Measurements from ENCODE around the gene ETV5.

Gene ETV5

DNA sequence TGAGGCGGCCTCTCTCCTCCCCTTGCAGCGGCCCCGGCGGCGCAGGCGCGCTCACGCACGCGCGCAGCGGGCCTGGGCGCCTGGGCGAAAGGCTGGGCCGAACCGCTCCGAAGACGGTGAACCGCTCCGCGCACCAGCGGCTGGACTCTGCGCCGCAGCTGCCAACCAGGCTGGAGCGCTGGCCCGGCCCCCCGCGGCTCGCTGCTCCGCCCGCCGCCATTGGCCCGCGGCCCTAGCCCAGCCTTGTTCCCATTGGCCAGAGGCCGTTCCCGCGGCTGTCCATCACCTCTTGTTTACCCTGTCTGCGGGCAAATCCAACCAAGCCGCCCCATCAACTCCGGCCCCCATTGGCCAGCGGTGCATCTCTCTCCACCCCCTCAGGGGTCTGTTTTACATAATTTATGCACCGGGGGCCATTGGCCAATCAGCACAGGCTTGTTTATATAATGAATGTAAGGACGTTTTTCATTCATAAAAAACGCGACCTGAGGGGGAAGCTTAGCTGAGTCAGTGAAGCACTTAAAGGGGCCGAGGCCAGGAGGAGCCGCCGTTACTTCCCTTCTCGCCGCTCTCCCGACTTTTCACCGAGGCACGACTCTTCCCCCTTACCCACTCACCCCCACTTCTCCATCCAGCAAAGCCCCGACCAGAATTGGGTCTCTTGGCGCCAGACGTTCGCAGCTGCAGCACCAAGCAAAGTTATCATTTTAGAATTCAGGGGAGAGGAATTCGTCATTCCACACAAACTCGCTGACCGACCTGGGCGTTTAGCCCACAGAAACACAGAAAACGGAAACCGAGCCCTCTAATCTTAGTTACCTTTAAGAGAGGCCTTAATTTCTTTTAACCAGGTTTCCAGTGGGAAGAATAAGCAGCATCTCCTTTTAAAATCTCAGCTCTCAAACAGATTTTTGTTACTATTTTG is at the start of gene ETV5:
TSS of gene ETV5 (minus strand) at position 149 of the 925 bp plus-strand sequence. CDS start 3,221 bp downstream, outside the sequence.
- DNase-seq (ENCODE audit: low read depth in 2 of 2) = peak; percentile 69

DNA sequence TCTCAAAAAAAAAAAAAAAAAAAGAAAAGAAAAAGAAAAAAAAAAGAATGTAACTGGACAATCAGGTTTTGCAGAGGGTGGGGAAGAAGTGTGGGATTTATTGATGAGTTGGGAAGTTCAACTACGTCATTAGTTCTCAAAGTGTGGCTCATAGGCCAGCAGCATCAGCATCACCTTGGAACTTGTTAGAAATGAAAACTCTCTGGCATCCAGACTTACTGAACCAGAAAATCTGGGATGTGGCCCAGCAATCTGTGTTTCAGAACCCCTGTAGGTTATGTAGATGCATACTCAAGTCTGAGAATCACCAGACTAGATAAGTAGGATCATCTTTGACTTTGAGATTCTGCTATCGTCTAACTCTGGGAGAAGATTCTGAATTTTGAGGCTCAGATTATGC is 45.8 kb upstream of the ETV5 start:
- DNase-seq (ENCODE audit: low read depth in 2 of 2) = no peak

DNA sequence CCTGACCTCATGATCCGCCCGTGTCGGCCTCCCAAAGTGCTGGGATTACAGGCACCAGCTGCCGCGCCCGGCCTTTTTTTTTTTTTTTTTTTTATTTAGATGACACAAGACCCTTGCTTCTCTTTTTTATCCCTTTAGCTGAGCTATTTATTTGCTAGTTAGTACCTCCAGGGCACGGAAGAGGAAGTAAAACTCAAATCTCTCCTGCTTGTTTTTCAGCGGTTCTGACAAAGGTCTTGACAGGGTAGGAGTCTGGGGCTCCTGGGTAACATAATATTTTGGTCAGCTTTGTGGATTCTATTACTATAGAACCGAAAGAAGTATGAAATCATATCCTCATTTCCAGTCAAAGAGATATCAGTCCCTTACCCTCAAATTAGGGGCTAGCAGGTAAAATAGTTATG is 44.0 kb upstream of the ETV5 start:
- no peak for DNase-seq (ENCODE audit: low read depth in 2 of 2)

DNA sequence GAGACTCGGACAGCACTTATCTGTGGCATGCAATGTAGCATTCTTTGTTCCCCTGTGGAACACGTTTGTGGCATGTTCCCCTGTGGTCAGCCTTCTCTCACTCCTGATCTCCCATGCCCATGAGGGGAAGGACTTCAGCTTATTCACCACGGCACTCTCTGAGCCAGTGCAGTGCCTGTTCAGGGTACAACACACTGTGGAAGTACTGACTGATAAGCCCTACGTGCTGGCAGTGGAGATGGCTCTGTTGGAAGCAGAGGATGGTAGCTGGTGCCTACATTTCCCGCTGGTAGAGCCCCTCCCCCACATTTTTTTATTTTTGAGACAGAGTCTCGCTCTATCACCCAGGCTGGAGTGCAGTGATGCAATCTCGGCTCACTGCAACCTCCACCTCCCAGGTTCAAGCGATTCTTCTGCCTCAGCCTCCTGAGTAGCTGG is 43.5 kb upstream of the ETV5 start:
- no peak for DNase-seq (ENCODE audit: low read depth in 2 of 2)

DNA sequence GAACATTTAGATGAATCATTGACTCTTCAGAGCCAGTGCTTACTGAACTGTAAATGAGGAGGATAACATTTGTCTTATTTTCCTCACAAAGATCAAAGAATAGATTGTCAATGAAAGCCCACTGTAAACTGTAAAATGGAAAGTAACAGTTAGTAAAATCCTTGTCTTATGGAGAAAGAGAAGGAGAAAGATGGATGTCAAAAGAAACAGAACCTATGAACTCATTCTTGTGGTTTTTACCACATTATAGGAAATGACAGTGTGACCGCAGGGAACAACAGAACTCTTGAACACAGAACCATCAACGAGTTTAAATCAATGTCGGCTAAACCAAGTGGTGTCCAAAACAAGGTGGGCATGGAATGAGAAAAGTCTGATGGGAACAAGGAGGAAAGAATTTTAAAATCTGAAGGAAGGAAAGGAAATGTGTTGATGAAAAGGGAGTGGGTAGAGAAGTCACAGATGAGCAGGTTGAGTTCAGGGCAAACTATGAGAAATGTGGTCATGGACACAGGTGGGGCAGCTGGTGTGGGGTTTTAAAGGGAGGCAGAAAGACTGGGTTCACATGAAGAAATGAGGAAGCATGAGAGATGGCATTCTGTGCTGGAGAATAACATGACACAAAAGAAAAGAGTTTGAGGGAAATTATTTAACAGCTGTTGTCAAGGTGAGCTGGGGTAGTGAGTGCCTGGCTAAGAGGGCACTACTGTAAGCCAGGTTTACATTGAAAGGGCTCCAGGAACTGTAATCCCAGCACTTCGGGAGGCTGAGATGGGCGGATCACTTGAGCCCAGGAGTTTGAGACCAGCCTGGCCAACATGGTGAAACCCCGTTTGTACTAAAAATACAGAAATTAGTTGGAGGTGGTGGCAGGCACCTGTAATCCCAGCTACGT is 42.4 kb upstream of the ETV5 start:
- DNase-seq (ENCODE audit: low read depth in 2 of 2) = no peak

DNA sequence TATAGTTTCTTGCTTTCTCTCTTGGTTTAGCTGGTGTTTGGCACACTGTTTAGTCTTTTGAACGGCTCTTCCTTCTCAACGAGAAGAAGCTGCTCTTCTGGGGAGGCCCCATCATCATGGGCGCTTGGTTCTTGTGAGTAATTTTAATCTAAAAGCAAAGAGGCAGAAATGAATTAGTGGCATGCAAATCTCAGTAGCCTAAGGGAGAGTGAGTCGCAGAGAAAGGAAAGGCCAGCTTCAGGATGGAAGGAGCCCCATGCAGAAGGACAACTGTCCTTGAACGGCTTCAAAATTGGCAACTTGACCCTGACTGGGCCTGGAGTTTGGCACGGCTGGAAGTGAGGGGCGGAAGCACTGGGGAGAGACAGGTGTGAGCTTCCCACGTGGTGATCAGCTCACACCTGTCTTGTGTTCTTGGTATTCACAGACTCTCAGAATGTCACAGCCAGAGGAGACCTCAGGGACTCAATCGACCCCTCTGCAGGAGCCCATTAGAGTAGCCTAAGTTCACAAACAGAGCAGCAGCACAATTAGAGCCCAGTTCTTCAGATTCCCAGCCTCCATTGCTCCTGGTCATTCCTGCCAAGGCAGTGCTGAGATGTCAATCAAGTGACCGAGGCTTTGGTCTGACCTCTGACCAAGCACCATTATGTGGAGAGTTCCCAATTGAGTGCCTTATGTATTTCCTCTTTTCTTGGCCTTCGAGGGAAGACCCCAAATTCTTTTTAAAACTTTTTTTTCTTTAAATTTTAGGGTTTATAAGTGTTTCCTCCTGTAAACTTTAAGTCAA is 41.3 kb upstream of the ETV5 start:
- no peak for DNase-seq (ENCODE audit: low read depth in 2 of 2)

DNA sequence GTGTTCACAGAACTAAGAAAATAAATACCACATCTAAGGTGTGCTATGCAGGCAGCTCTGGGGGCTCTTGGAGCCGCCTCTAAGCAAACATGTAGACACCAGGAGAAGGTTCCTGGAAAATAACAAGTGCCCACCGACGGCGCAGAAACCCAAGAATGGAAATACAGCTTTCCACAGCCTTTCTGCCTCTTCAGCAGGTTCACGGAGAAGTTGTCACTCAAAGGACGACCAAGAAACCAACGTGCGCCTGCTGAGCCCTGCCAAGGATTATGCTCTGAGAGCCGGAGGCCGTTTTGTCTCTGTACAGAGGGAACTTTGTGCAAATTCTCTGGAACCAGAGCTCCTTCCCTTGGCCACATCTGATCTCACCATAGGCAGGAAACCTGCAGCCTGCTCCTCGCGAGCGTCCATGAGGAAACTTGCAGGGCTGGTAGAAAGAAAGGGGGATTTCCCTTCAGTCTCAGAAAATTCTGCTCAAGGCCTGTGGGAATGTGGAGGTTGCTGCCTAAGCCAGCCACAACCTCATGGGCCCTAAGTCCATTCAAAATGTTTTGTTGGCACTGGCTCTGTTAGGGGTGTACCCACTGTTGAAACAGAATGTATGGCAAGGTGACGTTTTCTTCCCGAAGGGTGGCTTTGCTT is 40.6 kb upstream of the ETV5 start:
- DNase-seq (ENCODE audit: low read depth in 2 of 2) = no peak

DNA sequence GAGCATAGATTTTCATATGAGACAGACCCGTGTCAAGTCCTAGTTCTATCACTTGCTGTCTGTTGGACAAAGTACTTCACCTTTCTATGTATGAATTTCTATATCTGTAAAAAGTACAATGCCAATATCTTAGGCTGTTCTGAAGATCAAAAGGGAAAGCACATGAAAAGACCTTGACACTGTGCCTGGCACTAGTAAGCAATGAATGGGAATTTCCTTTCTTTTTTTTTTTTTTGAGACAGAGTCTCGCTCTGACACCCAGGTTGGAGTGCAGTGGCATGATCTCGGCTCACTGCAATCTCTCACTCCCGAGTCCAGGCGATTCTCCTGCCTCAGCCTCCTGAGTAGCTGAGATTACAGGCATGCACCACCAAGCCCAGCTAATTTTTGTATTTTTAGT is 35.4 kb upstream of the ETV5 start:
- DNase-seq (ENCODE audit: low read depth in 2 of 2) = no peak

DNA sequence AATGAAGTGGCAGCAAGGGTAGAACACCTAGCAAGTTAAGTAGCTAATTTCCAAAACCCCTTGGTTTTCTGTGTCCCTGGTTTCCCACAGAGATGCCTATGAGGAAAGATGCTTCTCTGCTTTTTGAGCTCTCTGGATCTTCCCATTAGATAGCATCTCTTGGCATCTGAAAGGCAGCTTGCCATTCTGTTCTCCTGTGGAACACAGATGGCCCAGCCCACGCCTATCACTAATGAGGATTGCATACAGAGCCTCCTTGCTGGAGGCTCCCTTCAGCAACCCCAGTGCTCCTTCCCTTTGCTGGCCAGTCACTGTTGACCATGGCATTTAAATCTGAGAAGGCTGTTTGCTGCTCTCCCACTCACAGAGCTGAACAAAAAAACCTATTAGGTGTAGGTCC is 34.4 kb upstream of the ETV5 start:
- no peak for DNase-seq (ENCODE audit: low read depth in 2 of 2)

DNA sequence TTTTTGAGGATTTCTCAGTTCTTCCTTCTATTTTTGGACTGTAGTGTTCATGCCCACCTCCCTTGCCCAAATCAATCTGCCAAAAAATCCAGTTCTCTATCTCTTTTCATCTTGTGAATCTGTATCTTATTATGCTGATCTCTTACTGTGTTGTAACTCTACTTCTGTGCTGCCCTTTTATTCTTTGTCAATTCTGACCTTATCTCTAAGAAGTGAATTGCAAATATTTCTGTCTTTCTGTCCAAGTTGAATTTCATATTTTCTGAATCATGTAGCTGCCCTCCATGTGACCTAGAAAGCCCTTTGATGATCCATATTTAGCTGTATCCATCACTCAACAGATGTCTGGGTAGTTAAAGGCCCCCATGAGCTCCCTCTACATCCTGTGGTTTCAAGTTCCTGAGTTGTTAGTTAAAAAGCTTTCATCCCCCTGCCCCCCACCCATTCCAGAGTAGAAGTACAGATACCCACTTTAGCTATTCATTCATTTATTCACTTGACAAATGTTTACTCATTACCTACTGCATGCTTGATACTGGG is 33.6 kb upstream of the ETV5 start:
- DNase-seq (ENCODE audit: low read depth in 2 of 2) = no peak

DNA sequence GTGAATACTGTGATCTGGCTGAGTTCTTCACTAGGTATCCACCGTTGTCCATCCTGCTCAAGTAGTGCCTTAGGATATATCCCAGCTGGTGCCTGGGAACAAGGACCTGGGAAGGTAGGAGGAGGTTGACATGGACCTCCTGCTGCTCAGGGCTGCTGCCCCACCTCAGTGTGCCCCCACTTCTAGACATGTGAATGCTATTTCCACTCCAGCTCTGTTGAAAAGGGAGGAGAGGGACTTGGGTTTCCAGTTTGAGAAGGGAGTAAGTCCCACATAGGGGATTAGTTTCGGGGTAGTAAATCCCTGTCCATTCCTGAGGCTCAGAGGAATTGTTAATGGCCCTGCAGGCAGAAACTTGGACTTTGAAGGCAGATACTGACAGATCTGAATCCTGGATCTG is 32.9 kb upstream of the ETV5 start:
- no peak for DNase-seq (ENCODE audit: low read depth in 2 of 2)

DNA sequence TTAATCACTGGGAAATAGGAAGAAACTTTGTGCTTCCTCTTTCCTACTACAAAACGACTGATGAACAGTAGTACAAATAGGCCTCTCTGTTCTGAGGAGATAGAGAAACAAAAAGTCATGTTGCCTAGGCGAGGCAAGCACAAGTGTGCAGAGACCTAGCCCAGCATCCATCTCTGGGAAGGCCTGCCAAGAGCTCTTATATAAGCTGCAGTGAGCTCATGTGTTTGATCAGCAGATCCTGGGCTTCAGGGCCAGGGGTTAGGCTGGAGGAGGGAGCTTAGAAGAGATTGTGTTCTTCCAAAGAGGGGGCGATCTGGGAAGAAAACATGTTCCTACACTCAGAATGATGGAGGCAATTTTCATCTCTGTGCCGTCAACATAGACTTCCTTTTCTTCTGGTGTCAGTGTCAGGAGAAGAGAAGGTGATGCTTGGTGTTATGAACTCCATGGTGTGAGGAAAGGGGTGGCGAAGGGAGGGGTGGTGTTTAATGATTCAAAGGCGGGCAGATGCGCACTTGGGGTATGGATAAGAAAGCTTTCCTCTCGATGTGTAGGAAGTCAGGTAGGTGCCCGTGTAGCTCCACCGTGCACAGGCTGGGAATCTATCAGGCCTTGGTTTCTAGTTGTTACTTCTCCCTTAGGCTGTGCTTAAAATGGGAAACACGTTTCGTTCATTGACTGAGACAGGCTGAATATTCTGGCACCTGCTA is 29.5 kb upstream of the ETV5 start:
- DNase-seq (ENCODE audit: low read depth in 2 of 2) = no peak

DNA sequence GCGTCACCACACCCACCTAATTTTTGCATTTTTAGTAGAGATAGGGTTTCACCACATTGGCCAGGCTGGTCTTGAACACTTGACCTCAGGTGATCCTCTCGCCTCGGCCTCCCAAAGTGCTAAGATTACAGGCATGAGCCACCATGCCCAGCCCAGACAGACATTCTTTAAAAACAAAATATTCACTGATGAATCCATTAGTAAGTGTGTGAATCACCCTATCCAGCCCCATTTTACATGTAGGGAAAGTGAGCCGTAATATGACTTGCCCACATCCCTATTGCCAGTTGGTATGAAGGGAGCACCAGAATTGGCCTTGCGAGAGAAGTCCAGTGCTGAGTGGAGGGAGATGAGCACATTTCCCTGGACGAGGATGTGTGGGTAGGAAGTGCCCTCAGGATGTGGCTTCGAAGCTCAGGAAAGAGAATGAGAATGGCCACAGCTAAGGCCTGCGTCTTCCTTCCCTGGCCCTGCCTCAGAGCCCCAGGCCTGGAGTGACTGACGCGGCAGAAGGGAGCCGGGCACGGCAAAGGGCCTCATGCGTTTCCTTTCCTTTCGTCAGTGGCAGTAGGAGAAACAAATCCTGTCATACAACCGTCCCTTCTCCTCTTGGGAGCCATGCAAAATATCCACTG is 28.3 kb upstream of the ETV5 start:
- no peak for DNase-seq (ENCODE audit: low read depth in 2 of 2)

DNA sequence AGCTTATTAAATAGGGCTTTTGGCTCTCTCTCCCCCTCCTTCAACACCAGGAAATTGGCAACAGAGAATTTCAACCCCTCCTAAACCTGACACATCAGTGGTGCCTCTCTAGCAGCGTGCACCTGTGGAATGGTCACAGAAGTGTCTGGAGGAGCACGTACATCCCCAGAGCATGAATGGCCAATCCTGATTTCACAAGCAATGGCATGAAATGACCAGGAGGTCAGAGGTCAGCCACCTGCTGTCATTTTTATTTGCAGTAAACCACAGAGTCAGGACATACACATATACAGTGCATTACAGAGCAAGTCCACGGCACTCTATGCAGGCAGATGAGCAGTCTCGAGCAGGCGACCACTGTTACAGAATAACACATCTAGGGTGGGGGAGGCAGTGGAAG is 25.1 kb upstream of the ETV5 start:
- DNase-seq (ENCODE audit: low read depth in 2 of 2) = no peak

DNA sequence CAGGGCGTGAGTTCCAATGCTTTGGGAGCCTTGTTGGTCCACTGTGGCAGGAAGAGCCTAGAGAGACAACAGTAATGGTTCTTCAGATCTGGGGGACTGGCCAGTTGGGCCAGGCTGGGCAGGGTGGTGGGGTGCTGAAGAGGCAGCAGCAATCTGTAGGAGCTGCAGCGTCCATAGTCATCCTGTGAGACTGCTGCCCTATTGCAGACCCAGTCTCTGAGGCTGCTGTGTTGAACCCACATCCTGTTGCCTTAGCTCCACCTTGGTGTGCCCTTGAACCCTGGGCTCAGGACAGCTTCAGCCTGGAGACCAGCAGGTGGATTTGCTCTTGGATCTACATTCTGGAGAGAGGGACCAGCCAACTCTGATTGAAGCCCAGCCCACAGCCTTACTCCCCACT is 23.6 kb upstream of the ETV5 start:
- no peak for DNase-seq (ENCODE audit: low read depth in 2 of 2)

DNA sequence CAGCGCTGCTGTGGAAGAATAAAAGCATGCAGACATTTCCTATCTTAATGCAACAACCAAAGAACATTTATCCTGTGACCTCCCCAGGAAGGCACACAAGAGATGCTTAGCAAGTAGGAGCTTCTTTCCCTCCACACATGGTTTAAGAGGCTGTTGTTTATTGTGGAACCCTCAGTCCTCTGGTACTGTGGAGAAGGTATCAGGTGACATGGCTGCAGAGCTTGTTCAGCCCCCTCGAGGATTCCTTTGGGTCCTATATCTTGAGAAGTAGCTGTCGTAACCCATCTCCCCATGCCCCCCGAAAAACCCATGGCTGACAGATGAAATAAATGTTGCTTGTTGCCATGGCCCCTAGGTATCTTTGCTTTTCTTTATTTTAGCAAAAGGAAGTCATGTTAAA is 20.3 kb upstream of the ETV5 start:
- DNase-seq (ENCODE audit: low read depth in 2 of 2) = no peak

DNA sequence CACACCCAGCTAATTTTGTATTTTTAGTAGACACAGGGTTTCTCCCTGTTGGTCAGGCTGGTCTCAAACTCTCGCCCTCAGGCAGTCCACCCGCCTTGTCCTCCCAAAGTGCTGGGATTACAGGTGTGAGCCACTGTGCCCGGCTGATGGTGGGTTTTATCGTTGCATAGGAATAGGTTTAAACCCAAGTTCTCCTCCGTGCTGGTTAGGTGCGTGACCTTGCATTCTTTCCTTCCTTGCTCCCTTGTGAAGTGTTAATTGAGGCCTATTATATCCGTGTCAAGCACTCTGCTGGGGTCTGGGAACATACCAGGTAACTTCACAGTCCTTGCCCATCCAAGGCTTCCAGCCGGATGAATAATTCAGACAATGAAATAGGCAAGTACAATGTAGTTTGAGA is 19.3 kb upstream of the ETV5 start:
- no peak for DNase-seq (ENCODE audit: low read depth in 2 of 2)

DNA sequence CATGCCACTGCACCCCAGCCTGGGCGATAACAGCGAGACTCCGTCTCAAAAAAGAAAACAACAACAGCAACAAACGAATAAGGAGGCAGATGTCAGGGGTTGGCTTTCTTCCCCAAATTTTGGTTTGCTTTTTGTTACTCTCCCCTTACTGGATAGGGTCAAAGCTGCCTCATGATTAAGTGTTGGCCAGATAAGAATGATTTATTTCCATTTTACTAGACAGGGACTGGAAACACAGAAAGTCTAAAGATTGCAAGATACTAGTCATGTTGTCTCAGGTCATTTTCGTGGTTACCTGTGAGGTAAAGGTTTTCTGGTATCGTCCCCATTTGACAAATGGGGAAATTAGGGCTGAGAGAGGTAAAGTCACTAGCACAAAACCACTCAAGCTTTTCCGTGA is 18.6 kb upstream of the ETV5 start:
- DNase-seq (ENCODE audit: low read depth in 2 of 2) = no peak

DNA sequence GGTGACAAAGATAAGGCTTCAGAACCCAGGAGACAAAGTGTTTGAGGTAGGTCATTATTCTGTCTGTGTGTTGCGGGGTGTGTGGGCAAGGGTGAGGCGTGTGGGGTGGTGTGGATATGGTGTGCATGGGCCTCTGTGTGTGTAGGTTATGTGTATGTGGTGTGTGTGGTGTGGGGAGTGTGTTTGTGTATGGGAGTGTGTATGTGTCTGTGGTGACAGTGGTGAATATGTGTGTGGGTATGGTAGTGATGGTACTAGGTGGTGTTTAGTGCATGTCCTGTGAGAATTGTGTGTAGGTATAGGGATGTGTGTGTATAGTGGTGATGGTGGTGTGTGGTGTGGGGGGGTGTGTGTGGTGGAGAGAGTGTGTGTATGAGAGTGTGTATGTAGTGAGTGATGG is 16.2 kb upstream of the ETV5 start:
- DNase-seq (ENCODE audit: low read depth in 2 of 2) = no peak

DNA sequence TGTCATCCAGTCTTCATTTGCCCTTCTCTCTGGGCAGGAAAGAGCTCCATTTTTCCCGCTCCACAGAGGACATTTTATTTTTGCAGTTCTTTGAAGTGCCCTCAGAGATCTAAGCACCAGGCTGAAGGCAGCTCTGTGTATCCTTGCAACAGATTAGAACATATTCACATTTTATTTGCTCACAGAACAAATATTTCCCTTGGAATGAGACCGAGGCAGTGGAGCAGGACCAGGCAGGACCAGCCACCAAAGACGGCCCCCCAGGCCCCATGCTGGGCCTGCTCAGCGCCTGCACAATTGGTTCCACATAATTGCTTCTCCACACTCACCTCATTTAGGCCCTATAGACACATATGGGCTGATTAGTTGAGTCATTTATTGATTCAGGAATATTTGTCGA is 15.7 kb upstream of the ETV5 start:
- DNase-seq (ENCODE audit: low read depth in 2 of 2) = no peak

All from stimulated activated CD8-positive, alpha-beta memory T cell treated with anti-CD3 and anti-CD28 coated beads, Interleukin-7, amount 100 ng/mL, for 1 hour (primary cell).